A549 (cell line): ENCODE results near the gene TRPM2. TPM values are rescaled to one million over a fixed set of nuclear protein-coding genes. Genes with fewer than 3 reads are reported as not detected.
A peak's percentile ranks its signal among the peaks of the same experiment; 100 is the strongest.

Experiments used
- ATAC-seq, 2 experiments: fragments of 200-7000 bp in 1 of 2; fragments of >200 bp in 1 of 2; cut with Nextera tagmentation in 1 of 2; cut with Tn5 transposase in 1 of 2; 3 replicates each; pipeline versions ENCODE4 v1.8.0 to v1.9.1; 2018 to 2020; ENCODE audit warnings: mild to moderate bottlenecking in 1 of 2, moderate library complexity in 1 of 2
- CTCF ChIA-PET: fragments of 300-600 bp; sonication (Branson Sonifier 250); formaldehyde crosslinking; extraction: SDS; loops from one replicate; lab custom pipeline; 2021; ENCODE audit warnings: antibody characterized with exemption, inconsistent platforms; lab: Yijun Ruan, JAX
- POLR2A ChIA-PET: fragments of 350-600 bp; formaldehyde crosslinking; extraction: SDS; loops from one replicate; lab custom pipeline; 2021; ENCODE audit warnings: antibody characterized with exemption, inconsistent platforms; lab: Yijun Ruan, JAX
- DNase-seq, 2 experiments: peaks; one replicate each; pipeline versions ENCODE4 v3.0.0 to v3.0.0-alpha.2; 2011 to 2016; ENCODE audit warnings: low read depth in 1 of 2, low spot score in 1 of 2
- FAIRE-seq: peaks from 2 replicates; lab custom pipeline; 2011; peaks lifted over from hg19 to GRCh38; lab: Jason Lieb, UNC
- H3K27ac ChIP-seq, 2 experiments: fragments of >200 bp; sonication (Bioruptor Twin); formaldehyde crosslinking; 3 replicates each; pipeline ENCODE4 v1.5.1; 2016 to 2017
- H3K4me1 ChIP-seq: fragments of >200 bp; sonication (Bioruptor Twin); formaldehyde crosslinking; 3 replicates; pipeline ENCODE4 v1.6.1; 2016
- H3K4me2 ChIP-seq: fragments of >200 bp; sonication (Bioruptor Twin); formaldehyde crosslinking; 3 replicates; pipeline ENCODE4 v1.6.1; 2016
- H3K4me3 ChIP-seq: fragments of >200 bp; sonication (Bioruptor Twin); formaldehyde crosslinking; 3 replicates; pipeline ENCODE4 v1.5.1; 2016
- H3K9me3 ChIP-seq: fragments of >200 bp; sonication (Bioruptor Twin); formaldehyde crosslinking; 3 replicates; pipeline ENCODE4 v1.6.1; 2016
- CEBPB ChIP-seq, 2 experiments: fragments of >200 bp in 1 of 2; sonication (Bioruptor Twin) in 1 of 2; formaldehyde crosslinking in 1 of 2; IDR thresholded peaks; 2 replicates each; pipeline ENCODE4 v1.6.1; 2012 to 2016
- CHD2 ChIP-seq: fragments of 150-350 bp; IDR thresholded peaks from 2 replicates; pipeline ENCODE4 v1.6.1; 2014; ENCODE audit warnings: low read length; ENCODE audit not compliant: partially characterized antibody
- HDAC2 ChIP-seq: fragments of 200-600 bp; sonication (generic); IDR thresholded peaks from 2 replicates; pipeline ENCODE4 v1.6.1; 2016
- HEYL ChIP-seq: fragments of 250-450 bp; sonication (Bioruptor Pico); IDR thresholded peaks from 2 replicates; pipeline ENCODE4 v1.8.0; 2021; ENCODE audit warnings: mild to moderate bottlenecking, moderate library complexity
- HOXA7 ChIP-seq: fragments of 250-450 bp; sonication (Bioruptor Pico); IDR thresholded peaks from 2 replicates; pipeline ENCODE4 v1.5.0; 2020; ENCODE audit warnings: mild to moderate bottlenecking, moderate library complexity
- JUN ChIP-seq, 2 experiments: fragments of >200 bp; sonication (Bioruptor Twin); formaldehyde crosslinking; IDR thresholded peaks; 2 replicates in 1 of 2; 3 replicates in 1 of 2; pipeline ENCODE4 v1.6.1; 2016 to 2017
- KDM1A ChIP-seq: fragments of 200-600 bp; sonication (generic); IDR thresholded peaks from 2 replicates; pipeline ENCODE4 v1.6.1; 2016; ENCODE audit warnings: low read depth, mild to moderate bottlenecking
- MAFK ChIP-seq: fragments of 450-650 bp; IDR thresholded peaks from 2 replicates; pipeline ENCODE4 v1.6.1; 2014; ENCODE audit not compliant: partially characterized antibody
- NR3C1 ChIP-seq: fragments of >200 bp; sonication (Bioruptor Twin); formaldehyde crosslinking; IDR thresholded peaks from 3 replicates; pipeline ENCODE4 v1.6.1; 2017
- POLR2A ChIP-seq: IDR thresholded peaks from 2 replicates; pipeline ENCODE4 v1.6.1; 2012; ENCODE audit warnings: mild to moderate bottlenecking, low read length
- RAD21 ChIP-seq, 2 experiments: fragments of >200 bp in 1 of 2; sonication (Bioruptor Twin) in 1 of 2; formaldehyde crosslinking in 1 of 2; IDR thresholded peaks in 1 of 2; conservative IDR thresholded peaks in 1 of 2; 2 replicates in 1 of 2; 3 replicates in 1 of 2; pipeline ENCODE4 v1.6.1; 2012 to 2018; ENCODE audit warnings: inconsistent platforms in 1 of 2
- RFX5 ChIP-seq: fragments of 450-650 bp; IDR thresholded peaks from 2 replicates; pipeline ENCODE4 v1.7.1; 2014; ENCODE audit warnings: antibody characterized with exemption, mild to moderate bottlenecking, moderate library complexity
- RNF2 ChIP-seq: fragments of 200-600 bp; sonication (generic); IDR thresholded peaks from 2 replicates; pipeline ENCODE4 v1.6.1; 2016; ENCODE audit warnings: low read depth, mild to moderate bottlenecking, antibody characterized with exemption, moderate library complexity, borderline replicate concordance
- SMC3 ChIP-seq: fragments of >200 bp; sonication (Bioruptor Twin); formaldehyde crosslinking; IDR thresholded peaks from 3 replicates; pipeline ENCODE4 v1.6.1; 2018; ENCODE audit warnings: inconsistent platforms
- SREBF2 ChIP-seq: fragments of 450-650 bp; IDR thresholded peaks from 2 replicates; pipeline ENCODE4 v1.6.1; 2014; ENCODE audit warnings: mild to moderate bottlenecking, moderate library complexity
- ZNF302 ChIP-seq: fragments of 250-450 bp; sonication (Bioruptor Pico); IDR thresholded peaks from 2 replicates; pipeline ENCODE4 v1.9.0; 2021; ENCODE audit warnings: inconsistent platforms, mild to moderate bottlenecking, moderate library complexity
- ZSCAN20 ChIP-seq: fragments of 250-450 bp; sonication (Bioruptor Pico); IDR thresholded peaks from 2 replicates; pipeline ENCODE4 v1.8.0; 2022; ENCODE audit warnings: mild to moderate bottlenecking, moderate library complexity
- WGBS: methylation state at CpG from one replicate; pipeline ENCODE4 v1.1.6; 2017; ENCODE audit errors: missing lambda C conversion rate; 5-methylcytosine and 5-hydroxymethylcytosine counted together
- polyA minus RNA-seq: library from RNA; depleted of rRNA, polyadenylated mRNA; stranded (reverse); fragments of >200 nt; gene quantifications from 2 replicates; pipeline ENCODE4 v1.2.3, GENCODE V29; 2011; rRNA and poly(A)+ RNA removed
- polyA plus RNA-seq, 4 experiments: library from polyadenylated mRNA; depleted of rRNA in 3 of 4; stranded (reverse); fragments of >200 nt; fragmentation: RNase III in 1 of 4; extraction: RNeasy Plus Mini Kit Qiagen cat#74134 plus additional on column Dnase treatment in 1 of 4; gene quantifications; 2 replicates in 3 of 4; 3 replicates in 1 of 4; pipeline ENCODE4 v1.2.3, GENCODE V29; 2011 to 2017
- TF ChIP-seq, protein P1 (sequence below): fragments of 450-650 bp; IDR thresholded peaks from 2 replicates; pipeline ENCODE4 v1.6.1; 2014; ENCODE audit warnings: antibody characterized with exemption
- TF ChIP-seq, protein P2 (sequence below): fragments of 150-350 bp; IDR thresholded peaks from 2 replicates; pipeline ENCODE4 v1.6.1; 2014; ENCODE audit warnings: low read depth, mild to moderate bottlenecking, low read length
- TF ChIP-seq, protein P3 (sequence below): fragments of >200 bp; sonication (Bioruptor Twin); formaldehyde crosslinking; IDR thresholded peaks from 3 replicates; pipeline ENCODE4 v1.6.1; 2016
- TF ChIP-seq, protein P4 (sequence below): fragments of >200 bp; sonication (Bioruptor Twin); formaldehyde crosslinking; IDR thresholded peaks from 2 replicates; pipeline ENCODE4 v1.6.1; 2016
- TF ChIP-seq, protein P5 (sequence below): fragments of >200 bp; sonication (Bioruptor Twin); formaldehyde crosslinking; IDR thresholded peaks from 3 replicates; pipeline ENCODE4 v1.5.1; 2016

TRPM2 gene
- 2.9 and 3.2 TPM in 2 replicates for polyA plus RNA-seq (2011; rRNA removed)
- polyA plus RNA-seq (2012; cell fraction: cytosol; rRNA removed) = 6.3 and 6.7 TPM in 2 replicates
- 5.8 and 6.5 TPM in 2 replicates for polyA plus RNA-seq (2012; cell fraction: nucleus; rRNA removed)
- 5.1 to 7.2 TPM (median 5.5 TPM) in 3 replicates for polyA plus RNA-seq (2017; fragmentation: RNase III; extraction: RNeasy Plus Mini Kit Qiagen cat#74134 plus additional on column Dnase treatment)
- 1.1 and 1.4 TPM in 2 replicates for polyA minus RNA-seq

DNA sequence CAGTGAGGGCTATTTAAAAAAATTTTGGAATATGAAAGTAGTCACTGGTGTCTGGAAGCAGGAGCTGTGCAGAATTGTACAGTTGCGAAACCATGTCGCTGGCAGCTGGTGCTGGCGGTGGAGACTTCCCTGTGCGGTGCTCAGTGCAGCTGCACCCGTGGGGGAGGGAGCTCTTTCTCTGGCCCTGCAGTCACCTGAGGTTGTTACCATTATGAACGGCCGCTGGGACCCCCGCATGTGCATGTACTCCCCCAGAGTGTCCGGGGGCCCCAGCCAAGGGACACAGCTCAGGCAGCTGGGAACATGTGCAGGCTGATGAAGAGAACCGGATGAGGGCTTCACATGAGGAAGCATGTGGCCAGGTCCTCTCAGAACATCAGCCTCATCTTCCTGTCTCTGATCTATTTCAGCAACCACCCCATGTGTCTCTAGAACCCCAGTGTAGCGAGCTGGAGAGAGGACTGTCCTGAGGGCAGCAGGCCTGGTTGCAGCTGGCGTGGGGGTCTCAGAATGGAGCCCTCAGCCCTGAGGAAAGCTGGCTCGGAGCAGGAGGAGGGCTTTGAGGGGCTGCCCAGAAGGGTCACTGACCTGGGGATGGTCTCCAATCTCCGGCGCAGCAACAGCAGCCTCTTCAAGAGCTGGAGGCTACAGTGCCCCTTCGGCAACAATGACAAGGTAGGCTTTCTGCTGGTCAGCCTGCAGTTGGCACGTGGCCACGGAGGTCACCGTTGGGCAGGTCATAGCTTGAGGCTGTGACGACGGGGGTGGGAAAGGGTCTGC, at the start of gene TRPM2:
Gene TRPM2 (plus strand): TSS at position 431 of the 780 bp plus-strand sequence. CDS start 80 bp downstream, at position 511.
- H3K4me1 ChIP-seq = no peaks in the 10 kb centered on the region

DNA sequence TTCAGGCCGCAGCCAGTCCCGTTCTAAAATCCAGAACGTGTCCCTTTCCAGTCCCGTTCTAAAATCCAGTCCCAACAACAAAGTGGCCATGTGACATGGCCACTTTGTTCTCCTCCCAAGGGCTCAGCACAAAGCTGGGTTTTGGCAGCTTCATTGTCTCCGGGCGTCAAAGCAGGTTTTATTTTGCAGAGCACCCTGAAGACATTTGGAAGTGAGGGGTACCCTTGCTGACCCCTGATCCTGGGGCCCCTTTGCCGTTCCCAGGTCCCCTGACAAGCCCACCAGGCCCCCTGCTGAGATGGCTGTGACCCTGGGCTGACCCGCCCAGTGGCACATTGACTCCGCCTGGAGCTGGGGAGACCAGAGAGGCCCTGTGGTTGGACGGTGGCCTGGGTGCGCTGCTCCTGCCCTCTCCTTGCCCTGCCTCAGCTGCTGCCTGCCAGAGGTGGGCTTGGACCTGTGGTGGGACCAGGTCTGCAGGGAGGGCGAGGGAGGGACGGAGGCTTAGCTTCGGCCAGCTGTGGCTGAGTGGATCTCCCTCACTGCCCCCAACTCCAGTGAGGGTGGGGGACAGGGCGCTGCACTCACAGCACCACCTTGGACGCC, 49.3 kb upstream of the TRPM2 start:
- TF ChIP-seq, protein P1, sequence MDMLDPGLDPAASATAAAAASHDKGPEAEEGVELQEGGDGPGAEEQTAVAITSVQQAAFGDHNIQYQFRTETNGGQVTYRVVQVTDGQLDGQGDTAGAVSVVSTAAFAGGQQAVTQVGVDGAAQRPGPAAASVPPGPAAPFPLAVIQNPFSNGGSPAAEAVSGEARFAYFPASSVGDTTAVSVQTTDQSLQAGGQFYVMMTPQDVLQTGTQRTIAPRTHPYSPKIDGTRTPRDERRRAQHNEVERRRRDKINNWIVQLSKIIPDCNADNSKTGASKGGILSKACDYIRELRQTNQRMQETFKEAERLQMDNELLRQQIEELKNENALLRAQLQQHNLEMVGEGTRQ = no peak
- TF ChIP-seq HDAC2 = no peak
- TF ChIP-seq ZSCAN20 (CRISPR knock-in tag) = no peak
- TF ChIP-seq RNF2 = no peak
- no peak for TF ChIP-seq RFX5
- no peak for TF ChIP-seq ZNF302 (CRISPR knock-in tag)
- TF ChIP-seq, protein P2, sequence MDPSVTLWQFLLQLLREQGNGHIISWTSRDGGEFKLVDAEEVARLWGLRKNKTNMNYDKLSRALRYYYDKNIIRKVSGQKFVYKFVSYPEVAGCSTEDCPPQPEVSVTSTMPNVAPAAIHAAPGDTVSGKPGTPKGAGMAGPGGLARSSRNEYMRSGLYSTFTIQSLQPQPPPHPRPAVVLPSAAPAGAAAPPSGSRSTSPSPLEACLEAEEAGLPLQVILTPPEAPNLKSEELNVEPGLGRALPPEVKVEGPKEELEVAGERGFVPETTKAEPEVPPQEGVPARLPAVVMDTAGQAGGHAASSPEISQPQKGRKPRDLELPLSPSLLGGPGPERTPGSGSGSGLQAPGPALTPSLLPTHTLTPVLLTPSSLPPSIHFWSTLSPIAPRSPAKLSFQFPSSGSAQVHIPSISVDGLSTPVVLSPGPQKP = no peak
- no peak for TF ChIP-seq KDM1A
- FAIRE-seq (no peak), DNase-seq (no peak), ATAC-seq (no peak)
- peaks cover 10% of the 10 kb centered on the region; the same call in 1 of the 3 replicates for H3K4me1 ChIP-seq
- WGBS = 89% methylated on average over 12 of the region's 16 CpGs
- CTCF ChIA-PET = interaction anchor here (0.7 to 3.4 kb wide), 10 partner anchors 9 to 436 kb away, joined by 3 to 15 read pairs (median 3); no protein-coding TSS in a partner anchor
- POLR2A ChIA-PET = no interaction called here
- H3K9me3 ChIP-seq = no peaks in the 10 kb centered on the region
- H3K4me2 ChIP-seq = no peak overlapping the region
- no peak overlapping the region for H3K4me3 ChIP-seq
- H3K27ac ChIP-seq = no peak overlapping the region; a peak in 1 of 6 replicates

More for the DNA sequence above, at the start of gene TRPM2:
- DNase-seq (no peak), ATAC-seq (no peak), FAIRE-seq (no peak)
- H3K9me3 ChIP-seq = no peaks in the 10 kb centered on the region
- no peak within 1 kb of the TSS for H3K4me2 ChIP-seq
- 36% methylated on average over 11 of the region's 21 CpGs for WGBS
- H3K4me3 ChIP-seq = no peak within 1 kb of the TSS
- TF ChIP-seq, protein P1 = no peak
- TF ChIP-seq HDAC2 (no peak), POLR2A (no peak), ZSCAN20 (CRISPR knock-in tag) (no peak), CEBPB (IDR thresholded peaks at IDR 0.05) (no peak)
- TF ChIP-seq, protein P3, sequence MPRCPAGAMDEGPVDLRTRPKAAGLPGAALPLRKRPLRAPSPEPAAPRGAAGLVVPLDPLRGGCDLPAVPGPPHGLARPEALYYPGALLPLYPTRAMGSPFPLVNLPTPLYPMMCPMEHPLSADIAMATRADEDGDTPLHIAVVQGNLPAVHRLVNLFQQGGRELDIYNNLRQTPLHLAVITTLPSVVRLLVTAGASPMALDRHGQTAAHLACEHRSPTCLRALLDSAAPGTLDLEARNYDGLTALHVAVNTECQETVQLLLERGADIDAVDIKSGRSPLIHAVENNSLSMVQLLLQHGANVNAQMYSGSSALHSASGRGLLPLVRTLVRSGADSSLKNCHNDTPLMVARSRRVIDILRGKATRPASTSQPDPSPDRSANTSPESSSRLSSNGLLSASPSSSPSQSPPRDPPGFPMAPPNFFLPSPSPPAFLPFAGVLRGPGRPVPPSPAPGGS = no peak
- H3K27ac ChIP-seq = no peak within 1 kb of the TSS
- POLR2A ChIA-PET = no interaction called here
- CTCF ChIA-PET = interaction anchor here (1.0 kb wide), 1 partner anchor 440 kb away, joined by 3 read pairs; no protein-coding TSS in a partner anchor

DNA sequence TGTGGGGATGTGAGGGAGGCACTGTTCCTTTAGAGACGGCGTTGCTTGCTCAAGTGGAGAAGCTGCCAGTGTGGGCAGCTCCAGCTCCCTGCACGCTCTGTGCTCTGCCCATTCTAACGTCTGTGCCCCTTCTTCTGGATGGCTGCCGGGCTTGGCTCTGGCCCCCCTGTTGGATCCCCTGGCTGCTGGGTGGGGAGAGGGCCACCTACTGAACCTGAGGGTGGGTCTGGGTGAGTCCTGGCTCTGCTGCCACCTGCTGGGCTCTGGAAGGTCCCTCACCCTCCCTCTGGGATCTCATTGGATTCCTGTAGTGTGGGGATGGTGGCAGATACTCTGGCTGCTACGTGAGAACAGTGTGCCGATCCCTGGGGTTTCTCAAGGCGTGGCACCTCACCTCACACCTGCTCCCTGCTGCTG, 48.5 kb upstream of the TRPM2 start:
- DNase-seq = peak; percentile 39 to 54
- CTCF ChIA-PET = interaction anchor here (0.6 to 3.4 kb wide), 9 partner anchors 10 to 436 kb away, joined by 3 to 15 read pairs (median 3); no protein-coding TSS in a partner anchor

More for the DNA sequence above, 48.5 kb upstream of the TRPM2 start:
- Histone ChIP-seq H3K4me2 (no peak overlapping the region), H3K4me1 (peaks cover 10% of the 10 kb centered on the region; the same call in 1 of the 3 replicates), H3K9me3 (no peaks in the 10 kb centered on the region), H3K4me3 (no peak overlapping the region), H3K27ac (no peak overlapping the region)
- FAIRE-seq = no peak
- WGBS = 49% methylated on average over 5 of the region's 8 CpGs
- peak; percentile 57 to 80; a peak in 4 of 6 replicates for ATAC-seq
- no peak for TF ChIP-seq JUN (IDR thresholded peaks at IDR 0.05)
- TF ChIP-seq SMC3 = 0 out of 3 replicates have a peak, but pooled peaks have one; percentile 33
- peak in 1 of 2 experiments; percentile 31; a peak in 2 of 5 replicates for TF ChIP-seq RAD21 (conservative IDR thresholded peaks at IDR 0.05 in 1 of 2, IDR thresholded peaks at IDR 0.05 in 1 of 2)
- TF ChIP-seq, protein P4, sequence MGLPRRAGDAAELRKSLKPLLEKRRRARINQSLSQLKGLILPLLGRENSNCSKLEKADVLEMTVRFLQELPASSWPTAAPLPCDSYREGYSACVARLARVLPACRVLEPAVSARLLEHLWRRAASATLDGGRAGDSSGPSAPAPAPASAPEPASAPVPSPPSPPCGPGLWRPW = no peak
- no peak for TF ChIP-seq ZSCAN20 (CRISPR knock-in tag)
- TF ChIP-seq NR3C1 = no peak
- TF ChIP-seq HOXA7 (CRISPR knock-in tag) = no peak
- no peak for TF ChIP-seq SREBF2
- TF ChIP-seq, protein P5, sequence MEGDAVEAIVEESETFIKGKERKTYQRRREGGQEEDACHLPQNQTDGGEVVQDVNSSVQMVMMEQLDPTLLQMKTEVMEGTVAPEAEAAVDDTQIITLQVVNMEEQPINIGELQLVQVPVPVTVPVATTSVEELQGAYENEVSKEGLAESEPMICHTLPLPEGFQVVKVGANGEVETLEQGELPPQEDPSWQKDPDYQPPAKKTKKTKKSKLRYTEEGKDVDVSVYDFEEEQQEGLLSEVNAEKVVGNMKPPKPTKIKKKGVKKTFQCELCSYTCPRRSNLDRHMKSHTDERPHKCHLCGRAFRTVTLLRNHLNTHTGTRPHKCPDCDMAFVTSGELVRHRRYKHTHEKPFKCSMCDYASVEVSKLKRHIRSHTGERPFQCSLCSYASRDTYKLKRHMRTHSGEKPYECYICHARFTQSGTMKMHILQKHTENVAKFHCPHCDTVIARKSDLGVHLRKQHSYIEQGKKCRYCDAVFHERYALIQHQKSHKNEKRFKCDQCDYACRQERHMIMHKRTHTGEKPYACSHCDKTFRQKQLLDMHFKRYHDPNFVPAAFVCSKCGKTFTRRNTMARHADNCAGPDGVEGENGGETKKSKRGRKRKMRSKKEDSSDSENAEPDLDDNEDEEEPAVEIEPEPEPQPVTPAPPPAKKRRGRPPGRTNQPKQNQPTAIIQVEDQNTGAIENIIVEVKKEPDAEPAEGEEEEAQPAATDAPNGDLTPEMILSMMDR = peak; percentile 48
- no peak for TF ChIP-seq MAFK
- TF ChIP-seq CHD2 = no peak
- TF ChIP-seq HEYL = no peak
- no peak for TF ChIP-seq ZNF302 (CRISPR knock-in tag)
- TF ChIP-seq, all 56 proteins: peak for 3
- POLR2A ChIA-PET = no interaction called here
